ENCODE data around the gene TMUB1.

Gene TMUB1

GRCh38 chr7:151085329-151085690 lies 2.0 kb upstream of the TMUB1 start:
- no peak for DNase-seq (ENCODE audit: low read depth)

GRCh38 chr7:151083824-151084160 lies 499 bp upstream of the TMUB1 start:
- DNase-seq (ENCODE audit: low read depth) = no peak

GRCh38 chr7:151082141-151083070 lies 887 bp downstream of the TMUB1 start:
- no peak for DNase-seq (ENCODE audit: low read depth)

- no peak for DNase-seq (ENCODE audit: low read depth)
Observed at GRCh38 chr7:151081170-151082101, 1.9 kb downstream of the TMUB1 start.

GRCh38 chr7:151080522-151081169 lies 2.6 kb downstream of the TMUB1 start, which contains the start of gene FASTK:
TSS of gene FASTK (minus strand) at chr7:151080809. CDS start at chr7:151080766, 43 bp downstream.
- DNase-seq (ENCODE audit: low read depth) = peak; percentile 83

GRCh38 chr7:151080067-151080521 lies 3.2 kb downstream of the TMUB1 start:
- DNase-seq (ENCODE audit: low read depth) = no peak

- no peak for DNase-seq (ENCODE audit: low read depth)
Observed at GRCh38 chr7:151079199-151079910, 3.9 kb downstream of the TMUB1 start.

- DNase-seq (ENCODE audit: low read depth) = no peak
Observed at GRCh38 chr7:151078233-151079040, 4.9 kb downstream of the TMUB1 start.

GRCh38 chr7:151077705-151078232 lies 5.5 kb downstream of the TMUB1 start:
- DNase-seq (ENCODE audit: low read depth) = no peak

GRCh38 chr7:151076863-151077704 lies 6.2 kb downstream of the TMUB1 start:
- DNase-seq (ENCODE audit: low read depth) = no peak

GRCh38 chr7:151075978-151076426 lies 7.3 kb downstream of the TMUB1 start:
- no peak for DNase-seq (ENCODE audit: low read depth)

- no peak for DNase-seq (ENCODE audit: low read depth)
Observed at GRCh38 chr7:151075662-151075971, 7.7 kb downstream of the TMUB1 start.

GRCh38 chr7:151074817-151075661 lies 8.3 kb downstream of the TMUB1 start:
- DNase-seq (ENCODE audit: low read depth) = no peak

GRCh38 chr7:151073990-151074389 lies 9.3 kb downstream of the TMUB1 start:
- DNase-seq (ENCODE audit: low read depth) = no peak

- no peak for DNase-seq (ENCODE audit: low read depth)
Observed at GRCh38 chr7:151071032-151071866, 12.0 kb downstream of the TMUB1 start.

- DNase-seq (ENCODE audit: low read depth) = no peak
Observed at GRCh38 chr7:151070574-151070960, 12.7 kb downstream of the TMUB1 start.

GRCh38 chr7:151069841-151070573 lies 13.3 kb downstream of the TMUB1 start:
- DNase-seq (ENCODE audit: low read depth) = no peak

Data from stimulated activated CD4-positive, alpha-beta T cell treated with anti-CD3 and anti-CD28 coated beads, Interleukin-2, amount 100 ng/mL, for 4 hours (primary cell).